ENCODE measurements around the gene OXCT2. TPM values are rescaled to one million over a fixed set of nuclear protein-coding genes. Genes with fewer than 3 reads are reported as not detected.

OXCT2 gene
- polyA plus RNA-seq, 1 of the 3 experiments (the other 2 are of a cell fraction) = 0.44 TPM

- Histone ChIP-seq H3K4me3 (ENCODE audit: low read depth in 2 of 2, low read length in 1 of 2) (no peak overlapping the region), H2AFZ (ENCODE audit: low read depth) (no peak overlapping the region), H3K4me2 (no peak overlapping the region), H3K9me3 (no peaks in the 10 kb centered on the region), H4K20me1 (ENCODE audit: insufficient read depth) (no peaks in the 10 kb centered on the region), H3K9me2 (no peaks in the 10 kb centered on the region), H3K36me3 (replicated peaks in 1 of 2; ENCODE audit: control insufficient read depth in 1 of 2, insufficient read depth in 2 of 2, low read length in 1 of 2) (peaks cover 21 to 38% of the 10 kb centered on the region in 2 experiments), H3K27ac (ENCODE audit: low read depth in 2 of 2, low read length in 1 of 2) (no peak overlapping the region; a peak in 1 of 4 replicates), H3F3A (replicated peaks; ENCODE audit: insufficient read depth) (peaks cover 4% of the 10 kb centered on the region), H3K9ac (no peak overlapping the region), H3K27me3 (ENCODE audit: insufficient read depth) (no peaks in the 10 kb centered on the region), H3K4me1 (ENCODE audit: control insufficient read depth in 1 of 2, insufficient read depth in 2 of 2, low read depth in 1 of 2, low read length in 1 of 2) (no peaks in the 10 kb centered on the region; a peak in 1 of 4 replicates), H3K79me2 (ENCODE audit: insufficient read depth) (no peaks in the 10 kb centered on the region)
- ChIA-PET CTCF (no interaction called here), POLR2A (no interaction called here)
- DNase-seq = no peak
- WGBS (ENCODE audit: low lambda C conversion rate) = 98% methylated on average over 8 of the region's 16 CpGs
- TF ChIP-seq FOXJ3 (CRISPR knock-in tag; IDR thresholded peaks at IDR 0.05) (no peak), PBX3 (IDR thresholded peaks at IDR 0.05) (no peak), EZH2phosphoT487 (IDR thresholded peaks at IDR 0.05; ENCODE audit: borderline replicate concordance, low read depth) (no peak), MAX (IDR thresholded peaks at IDR 0.05; ENCODE audit: low read depth) (no peak), SIN3A (IDR thresholded peaks at IDR 0.05; ENCODE audit: borderline replicate concordance, low read depth, low read length) (no peak), IRF3 (IDR thresholded peaks at IDR 0.05; ENCODE audit: low read depth, low read length) (no peak), MXI1 (IDR thresholded peaks at IDR 0.05; ENCODE audit: low read depth, low read length) (no peak), RFX5 (IDR thresholded peaks at IDR 0.05; ENCODE audit: low read length) (no peak), NFIC (IDR thresholded peaks at IDR 0.05; ENCODE audit: borderline replicate concordance) (no peak), RXRA (IDR thresholded peaks at IDR 0.05; ENCODE audit: borderline replicate concordance, low read depth) (no peak), CTCF (IDR thresholded peaks at IDR 0.05) (no peak), RCOR1 (IDR thresholded peaks at IDR 0.05; ENCODE audit: low read length) (no peak), GABPA (IDR thresholded peaks at IDR 0.05; ENCODE audit: low read depth) (no peak), FOSL2 (IDR thresholded peaks at IDR 0.05; ENCODE audit: borderline replicate concordance, low read depth) (no peak), USF1 (IDR thresholded peaks at IDR 0.05; ENCODE audit: borderline replicate concordance, low read depth) (no peak), MEF2A (IDR thresholded peaks at IDR 0.05; ENCODE audit: borderline replicate concordance, low read depth) (no peak), RAD21 (IDR thresholded peaks at IDR 0.05; ENCODE audit: low read length) (no peak), FOXM1 (IDR thresholded peaks at IDR 0.05; ENCODE audit: low read depth) (no peak), ZBTB33 (IDR thresholded peaks at IDR 0.05; ENCODE audit: borderline replicate concordance, low read depth) (no peak), USF2 (IDR thresholded peaks at IDR 0.05; ENCODE audit: borderline replicate concordance, low read depth, low read length) (no peak)
Observed at GRCh38 chr1:39758556-39759435, 12.4 kb downstream of the OXCT2 start.
